HS-27A (cell line): Measurements from ENCODE around the gene FBXO41.
"Not testable (repeated sequence)": the region's sequence is repeated elsewhere in the genome, so short reads cannot be mapped to it uniquely, and the experiment has no call there.

Experiments
- DNase-seq: peaks from one replicate; pipeline ENCODE4 v3.0.0-alpha.2; 2012; ENCODE audit warnings: low read depth, missing footprints

Gene FBXO41

GRCh38 chr2:73262691-73263429 lies 21.4 kb downstream of the FBXO41 start:
- not testable (repeated sequence) for DNase-seq

DNA sequence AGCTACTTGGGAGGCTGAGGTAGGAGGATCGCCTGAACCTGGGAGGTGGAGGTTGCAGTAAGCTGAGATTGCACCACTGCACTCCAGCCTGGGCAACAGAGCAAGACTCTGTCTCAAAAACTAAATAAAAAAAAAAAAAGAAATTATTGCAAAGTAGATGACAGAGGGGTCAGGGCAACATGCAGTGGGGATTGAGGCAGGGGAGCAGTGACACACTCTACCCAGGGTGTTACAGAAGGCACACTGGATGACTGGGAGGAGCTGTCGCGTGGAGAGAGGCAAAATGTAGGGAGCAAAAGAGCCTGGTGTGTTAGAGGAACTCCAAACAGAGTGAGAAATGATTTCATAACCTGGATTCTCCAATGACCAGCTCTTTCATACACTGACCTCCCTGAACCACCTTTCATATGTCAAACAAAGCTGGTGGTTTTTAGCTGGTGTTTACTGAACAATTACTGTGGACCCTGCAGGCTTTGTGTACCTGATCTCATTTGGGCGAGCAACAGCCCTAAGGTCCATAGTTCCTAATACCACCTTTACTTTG lies 22.1 kb downstream of the FBXO41 start:
- no peak for DNase-seq

- no peak for DNase-seq
Measured at GRCh38 chr2:73260338-73260984, 23.8 kb downstream of the FBXO41 start.

DNA sequence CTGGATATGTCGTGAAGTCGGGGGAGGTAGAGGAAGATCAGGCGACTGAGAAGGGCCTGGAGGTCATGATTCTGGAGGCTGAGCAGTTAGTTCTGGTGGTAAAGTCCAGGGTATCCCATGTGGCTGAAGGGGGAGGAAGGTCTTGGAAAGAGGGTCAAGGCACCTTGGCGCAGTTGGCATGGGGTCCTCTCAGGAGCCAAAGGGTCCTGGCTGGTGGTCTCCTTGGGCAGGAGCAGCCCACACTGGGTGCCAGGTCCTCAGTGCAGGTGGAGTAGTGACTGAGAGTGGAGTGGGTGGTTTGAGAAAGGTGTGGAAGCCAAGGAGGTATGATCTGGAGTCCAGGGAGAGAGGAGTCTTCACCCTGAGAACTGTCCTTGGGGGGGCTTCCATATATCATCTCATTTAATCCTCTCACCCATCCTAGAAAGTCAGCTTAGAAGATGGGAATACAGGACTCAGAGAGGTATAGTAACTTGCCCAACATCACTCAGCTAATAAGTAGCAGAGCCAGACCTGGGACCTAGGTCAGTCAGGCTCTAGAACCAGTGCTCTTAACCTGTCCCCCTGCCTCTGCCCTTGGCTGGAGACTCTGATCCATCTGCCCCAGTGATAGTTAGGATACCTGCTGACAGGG lies 24.5 kb downstream of the FBXO41 start:
- no peak for DNase-seq

GRCh38 chr2:73259276-73259675 lies 25.0 kb downstream of the FBXO41 start:
- DNase-seq: no peak

GRCh38 chr2:73258913-73259215 lies 25.4 kb downstream of the FBXO41 start:
- DNase-seq: no peak

- no peak for DNase-seq
Measured at GRCh38 chr2:73258186-73258912, 25.9 kb downstream of the FBXO41 start.

GRCh38 chr2:73257425-73258125 lies 26.7 kb downstream of the FBXO41 start:
- no peak for DNase-seq

GRCh38 chr2:73257021-73257420 lies 27.3 kb downstream of the FBXO41 start:
- no peak for DNase-seq

DNA sequence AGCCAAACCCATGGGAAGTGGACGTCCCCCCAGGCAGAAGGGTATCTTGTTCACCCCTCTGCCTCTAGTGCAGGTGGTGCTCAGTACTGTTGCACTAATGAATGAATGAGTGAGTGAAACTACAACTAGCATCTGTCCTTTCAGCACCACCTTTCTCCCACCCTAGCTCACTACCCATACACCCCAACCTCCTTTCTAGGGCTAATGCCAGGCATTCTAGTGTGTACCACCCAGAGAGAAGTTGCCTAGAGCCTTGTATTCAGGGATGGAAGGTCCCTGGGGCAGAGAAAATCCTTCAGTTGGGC lies 27.7 kb downstream of the FBXO41 start:
- no peak for DNase-seq

DNA sequence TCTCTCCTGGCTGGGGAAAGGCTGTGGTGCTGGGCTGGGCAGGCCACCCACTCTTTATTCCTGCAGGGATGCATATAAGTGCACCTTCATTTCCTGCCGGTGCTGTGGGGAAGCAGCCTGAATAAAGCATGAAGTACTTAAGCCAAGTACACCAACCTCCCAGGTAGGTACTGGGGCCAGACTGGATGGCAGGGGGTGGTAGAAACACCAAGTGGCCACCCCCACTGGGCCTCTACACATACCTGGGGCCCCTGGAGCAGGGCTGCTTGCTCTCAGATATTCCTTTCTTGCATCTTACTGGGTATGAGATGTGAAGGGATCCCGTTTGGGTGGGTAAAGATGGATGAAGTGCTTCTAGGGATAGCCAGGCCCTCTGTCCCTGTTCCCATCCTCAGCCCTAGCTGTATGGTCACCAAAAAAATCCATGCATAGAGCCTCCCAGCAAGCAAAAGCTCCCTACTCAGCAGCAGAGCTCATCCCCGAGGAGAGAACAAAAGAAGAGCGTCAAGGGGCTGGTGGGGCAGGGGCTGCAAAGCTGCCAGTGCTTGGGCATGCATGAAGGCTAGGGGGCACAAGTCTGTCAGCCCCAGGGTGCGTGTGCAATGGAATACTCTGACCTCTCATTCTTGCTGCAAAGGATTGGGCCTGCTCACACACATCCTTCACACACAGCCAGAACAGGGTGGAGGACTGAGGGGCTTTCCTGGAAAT lies 28.2 kb downstream of the FBXO41 start:
- no peak for DNase-seq

- no peak for DNase-seq
Measured at GRCh38 chr2:73255007-73255644, 29.2 kb downstream of the FBXO41 start.

DNA sequence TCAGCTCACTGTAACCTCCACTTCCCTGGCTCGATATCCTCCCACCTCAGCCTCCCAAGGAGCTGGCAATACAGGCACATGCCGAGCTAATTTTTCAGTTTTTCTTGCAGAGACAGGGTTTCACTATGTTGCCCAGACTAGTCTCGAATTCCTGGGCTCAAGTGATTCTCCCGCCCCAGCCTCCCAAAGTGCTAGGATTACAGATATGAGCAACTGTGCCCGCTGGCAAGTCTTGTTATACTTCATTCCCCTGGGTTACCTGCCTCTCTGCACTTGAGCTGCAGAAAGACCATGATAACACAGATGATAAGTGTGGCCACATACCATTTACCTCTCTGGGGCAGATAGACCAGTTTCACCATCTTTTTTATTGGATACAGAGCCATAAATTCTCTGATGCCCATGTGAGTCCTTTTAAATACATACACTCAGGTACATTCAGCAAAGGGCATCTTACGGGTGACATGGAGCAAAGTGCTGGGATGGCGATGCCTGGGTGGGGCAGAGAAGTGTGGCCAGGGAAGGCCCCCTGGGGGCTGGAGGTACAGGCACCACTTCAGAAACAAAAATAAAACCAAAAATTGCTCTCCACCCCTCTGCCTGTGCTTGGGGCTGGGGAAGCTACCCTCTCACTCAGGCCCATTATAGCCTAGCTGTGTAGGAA lies 29.8 kb downstream of the FBXO41 start:
- DNase-seq: no peak

- no peak for DNase-seq
Measured at GRCh38 chr2:73253901-73254300, 30.4 kb downstream of the FBXO41 start.

GRCh38 chr2:73253400-73253799 lies 30.9 kb downstream of the FBXO41 start:
- DNase-seq: no peak

GRCh38 chr2:73252238-73253027 lies 31.8 kb downstream of the FBXO41 start:
- no peak for DNase-seq

- DNase-seq: no peak
Measured at GRCh38 chr2:73250872-73251846, 33.1 kb downstream of the FBXO41 start.

DNA sequence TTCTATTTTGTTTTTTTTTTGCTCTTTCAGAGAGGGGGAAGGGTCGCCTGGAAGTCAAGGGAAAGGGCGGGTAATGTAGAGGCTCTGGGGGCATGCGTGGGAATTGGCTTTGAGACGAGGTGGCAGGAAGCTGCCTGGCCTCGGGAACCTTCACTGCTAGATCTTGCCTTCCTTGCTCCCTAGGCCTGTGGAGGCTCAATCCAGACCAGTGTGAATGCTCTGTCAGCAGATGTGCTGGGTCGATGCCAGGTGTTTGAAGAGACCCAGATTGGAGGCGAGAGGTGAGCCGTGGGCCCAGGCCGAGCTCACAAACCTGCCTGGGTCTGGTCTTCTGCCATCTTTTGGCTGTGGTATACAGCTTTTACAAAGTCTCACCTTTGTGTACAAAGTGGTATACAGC lies 34.6 kb downstream of the FBXO41 start:
- no peak for DNase-seq
